BLaER1 treated with 17β-estradiol and CSF1 and Interleukin-3, amounts not matched to agents 10 nM and 100 nM (cell line): ENCODE results near the gene KDELR3.

Experiments used
- H3K27ac ChIP-seq, 11 experiments: shearing (Covaris generic); formaldehyde crosslinking; 2 replicates each; pipeline ENCODE4 v1.8.1; 2022
- H3K27me3 ChIP-seq, 11 experiments: shearing (Covaris generic); formaldehyde crosslinking; 2 replicates each; pipeline ENCODE4 v1.8.1; 2022
- H3K36me3 ChIP-seq, 11 experiments: shearing (Covaris generic); formaldehyde crosslinking; 2 replicates each; pipeline ENCODE4 v1.8.1; 2022
- H3K4me1 ChIP-seq, 10 experiments: shearing (Covaris generic); formaldehyde crosslinking; 2 replicates each; pipeline ENCODE4 v1.8.1; 2022
- H3K4me2 ChIP-seq, 11 experiments: shearing (Covaris generic); formaldehyde crosslinking; 2 replicates each; pipeline ENCODE4 v1.8.1; 2022
- H3K4me3 ChIP-seq, 10 experiments: shearing (Covaris generic); formaldehyde crosslinking; 2 replicates each; pipeline ENCODE4 v1.8.1; 2022
- H3K9ac ChIP-seq, 11 experiments: shearing (Covaris generic); formaldehyde crosslinking; 2 replicates each; pipeline ENCODE4 v1.8.1; 2022
- H3K9me3 ChIP-seq, 11 experiments: shearing (Covaris generic); formaldehyde crosslinking; replicated peaks in 1 of 11; 2 replicates each; pipeline ENCODE4 v1.8.1; 2022
- H4K20me1 ChIP-seq, 11 experiments: shearing (Covaris generic); formaldehyde crosslinking; 2 replicates each; pipeline ENCODE4 v1.8.1; 2022
- Cebpa-rat ChIP-seq, 11 experiments: shearing (Covaris generic); IDR thresholded peaks; 2 replicates each; pipeline ENCODE4 v1.8.1; 2022

Gene KDELR3

DNA sequence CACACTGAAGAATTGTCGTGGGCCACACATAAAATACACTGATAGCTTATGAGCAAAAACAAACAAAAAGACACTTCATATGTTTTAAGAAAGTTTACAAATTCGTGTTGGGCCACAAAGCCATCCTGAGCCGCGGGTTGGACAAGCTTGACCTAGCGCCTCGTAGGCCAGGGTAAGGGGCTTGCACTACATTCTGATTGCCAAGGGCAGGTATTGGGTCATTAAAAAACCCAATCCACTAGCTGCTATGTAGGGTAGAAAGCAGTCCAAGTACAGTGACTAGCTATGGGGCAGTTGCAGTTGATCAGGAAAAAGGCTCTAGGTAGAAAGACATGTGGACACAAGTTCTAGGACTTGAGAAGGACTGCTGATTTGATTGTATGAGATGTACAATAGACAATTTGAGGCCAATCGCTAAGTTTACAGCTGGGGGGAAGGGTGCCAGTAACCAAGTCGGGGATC lies 14.0 kb downstream of the KDELR3 start:
- no peak for TF ChIP-seq Cebpa-rat (IDR thresholded peaks at IDR 0.05)
- H3K9me3 ChIP-seq = no peaks in the 10 kb centered on the region
- H3K4me3 ChIP-seq = no peak overlapping the region
- no peak overlapping the region for H3K4me2 ChIP-seq
- no peak overlapping the region for H3K9ac ChIP-seq
- no peak overlapping the region for H3K27ac ChIP-seq
- peaks cover 58 to 81% (median 75%) of the 10 kb centered on the region in 11 experiments for H3K36me3 ChIP-seq
- peaks cover 0 to 15% (median 13%) of the 10 kb centered on the region in 10 experiments; a peak in 12 of 20 replicates for H3K4me1 ChIP-seq
- H3K27me3 ChIP-seq = no peaks in the 10 kb centered on the region
- peaks cover 38 to 89% (median 70%) of the 10 kb centered on the region in 11 experiments for H4K20me1 ChIP-seq

DNA sequence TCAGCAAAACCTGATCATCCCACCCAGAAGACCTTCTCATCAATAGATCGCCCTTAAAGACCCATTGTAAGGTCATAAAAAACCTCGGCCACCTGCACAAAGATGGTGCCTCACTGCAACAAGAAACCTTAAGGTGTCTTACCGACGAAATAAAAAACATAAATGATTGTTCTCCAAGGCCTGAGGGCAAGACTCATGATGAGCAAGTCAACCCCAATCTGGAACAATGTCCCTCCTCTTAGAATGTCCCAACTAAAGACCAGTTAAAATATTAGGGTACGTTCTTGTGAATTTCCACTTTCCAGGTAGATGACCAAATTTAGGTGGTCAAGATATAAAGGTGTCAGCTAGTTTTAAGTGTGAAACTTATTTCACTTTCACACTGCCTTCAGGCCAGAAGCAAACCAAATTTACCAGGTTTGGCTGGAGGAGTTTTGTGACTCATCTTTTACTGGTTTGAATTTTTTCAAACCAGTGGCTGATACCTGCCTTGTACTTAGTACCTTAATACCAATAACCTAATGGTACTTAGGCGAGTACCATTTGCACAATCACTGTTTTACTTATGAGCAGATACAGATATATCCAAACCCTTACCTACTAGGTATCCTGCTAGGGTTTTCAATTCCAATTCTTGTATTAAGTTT lies 14.9 kb downstream of the KDELR3 start:
- H3K4me1 ChIP-seq = peaks cover 0 to 15% (median 13%) of the 10 kb centered on the region in 10 experiments; a peak in 12 of 20 replicates
- no peak overlapping the region for H3K9ac ChIP-seq
- no peak overlapping the region for H3K4me3 ChIP-seq
- H3K27ac ChIP-seq = no peak overlapping the region
- TF ChIP-seq Cebpa-rat (IDR thresholded peaks at IDR 0.05) = no peak
- peaks cover 67 to 90% (median 84%) of the 10 kb centered on the region in 11 experiments for H3K36me3 ChIP-seq
- H3K27me3 ChIP-seq = no peaks in the 10 kb centered on the region
- peaks cover 47 to 94% (median 79%) of the 10 kb centered on the region in 11 experiments for H4K20me1 ChIP-seq
- no peak overlapping the region for H3K4me2 ChIP-seq
- H3K9me3 ChIP-seq = no peaks in the 10 kb centered on the region

DNA sequence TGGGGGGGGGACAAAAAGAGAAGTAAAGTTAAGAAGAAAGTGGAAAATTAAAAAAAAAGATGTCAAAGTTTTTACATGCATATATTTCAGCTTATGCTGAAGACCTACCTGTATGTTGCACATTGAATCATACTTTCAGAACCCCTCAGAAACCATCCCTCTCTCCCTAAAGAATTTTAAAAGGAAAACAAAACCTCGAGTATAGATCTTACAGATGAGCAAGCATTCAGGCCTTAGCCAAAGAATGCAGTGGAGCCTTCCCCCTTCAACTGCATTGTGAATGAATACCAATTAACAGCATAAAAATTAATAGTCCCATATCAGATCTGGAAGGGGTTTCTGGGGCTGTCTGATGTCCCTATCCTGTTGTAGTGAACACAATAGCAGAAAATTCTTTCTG lies 16.3 kb downstream of the KDELR3 start:
- no peak overlapping the region for H3K4me3 ChIP-seq
- H4K20me1 ChIP-seq = peaks cover 54 to 98% (median 93%) of the 10 kb centered on the region in 11 experiments
- TF ChIP-seq Cebpa-rat (IDR thresholded peaks at IDR 0.05) = no peak
- peaks cover 81 to 100% (median 96%) of the 10 kb centered on the region in 11 experiments for H3K36me3 ChIP-seq
- H3K27ac ChIP-seq = no peak overlapping the region
- no peak overlapping the region for H3K9ac ChIP-seq
- H3K4me1 ChIP-seq = peaks cover 0 to 9% (median 7%) of the 10 kb centered on the region in 10 experiments; a peak in 11 of 20 replicates
- H3K4me2 ChIP-seq = no peak overlapping the region
- no peaks in the 10 kb centered on the region for H3K27me3 ChIP-seq
- no peaks in the 10 kb centered on the region for H3K9me3 ChIP-seq

DNA sequence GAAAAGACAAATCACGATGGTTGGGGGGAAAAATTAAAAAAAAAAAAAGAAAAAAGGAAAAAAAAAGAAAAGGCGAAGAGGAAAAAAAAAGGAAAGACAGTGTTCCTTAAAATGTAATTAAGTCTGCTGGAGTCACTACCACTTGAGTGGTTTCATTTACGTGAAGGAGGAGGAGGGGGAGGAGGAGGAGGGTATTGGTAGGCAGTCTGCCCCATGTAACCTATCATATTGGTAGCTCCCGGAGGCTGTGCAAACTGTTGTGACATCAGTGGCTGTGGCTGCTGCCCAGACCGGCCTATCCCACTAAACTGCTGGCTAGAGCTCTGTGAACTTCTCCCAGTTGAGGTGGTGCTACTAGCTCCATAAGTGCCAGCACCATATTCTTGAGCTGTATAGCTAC lies 17.9 kb downstream of the KDELR3 start:
- Histone ChIP-seq H3K27me3 (no peaks in the 10 kb centered on the region), H3K4me1 (no peaks in the 10 kb centered on the region), H3K27ac (no peak overlapping the region), H3K36me3 (peaks cover 97 to 100% (median 99%) of the 10 kb centered on the region in 11 experiments), H3K4me2 (no peak overlapping the region), H3K9me3 (no peaks in the 10 kb centered on the region), H3K9ac (no peak overlapping the region), H3K4me3 (no peak overlapping the region), H4K20me1 (peaks cover 69 to 99% (median 96%) of the 10 kb centered on the region in 11 experiments)
- TF ChIP-seq Cebpa-rat (IDR thresholded peaks at IDR 0.05) = no peak

DNA sequence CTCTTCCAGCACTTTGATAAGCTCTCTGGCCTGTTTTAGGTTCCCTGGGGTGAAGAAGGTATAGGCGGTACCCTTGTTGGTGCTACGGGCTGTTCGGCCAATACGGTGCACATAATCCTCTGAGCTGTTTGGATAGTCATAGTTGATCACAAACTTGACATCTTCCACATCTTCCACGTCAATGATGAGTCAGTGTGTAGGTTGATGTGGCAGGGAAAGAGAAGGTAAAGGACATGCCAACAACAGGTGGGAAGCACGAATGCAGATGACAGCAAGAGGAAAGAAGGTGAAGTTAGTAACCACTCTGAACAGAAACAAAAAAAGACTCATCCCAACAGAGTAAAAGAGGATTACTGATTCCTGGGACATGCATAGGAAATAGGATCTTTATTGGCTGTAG lies 20.1 kb downstream of the KDELR3 start:
- H3K4me1 ChIP-seq = no peaks in the 10 kb centered on the region
- H3K9ac ChIP-seq = no peak overlapping the region
- no peak for TF ChIP-seq Cebpa-rat (IDR thresholded peaks at IDR 0.05)
- peaks cover 75 to 99% (median 96%) of the 10 kb centered on the region in 11 experiments for H4K20me1 ChIP-seq
- H3K27ac ChIP-seq = no peak overlapping the region
- H3K4me3 ChIP-seq = no peak overlapping the region
- no peak overlapping the region for H3K4me2 ChIP-seq
- no peaks in the 10 kb centered on the region for H3K27me3 ChIP-seq
- H3K36me3 ChIP-seq = peaks cover 98 to 100% (median 99%) of the 10 kb centered on the region in 11 experiments
- no peaks in the 10 kb centered on the region for H3K9me3 ChIP-seq

DNA sequence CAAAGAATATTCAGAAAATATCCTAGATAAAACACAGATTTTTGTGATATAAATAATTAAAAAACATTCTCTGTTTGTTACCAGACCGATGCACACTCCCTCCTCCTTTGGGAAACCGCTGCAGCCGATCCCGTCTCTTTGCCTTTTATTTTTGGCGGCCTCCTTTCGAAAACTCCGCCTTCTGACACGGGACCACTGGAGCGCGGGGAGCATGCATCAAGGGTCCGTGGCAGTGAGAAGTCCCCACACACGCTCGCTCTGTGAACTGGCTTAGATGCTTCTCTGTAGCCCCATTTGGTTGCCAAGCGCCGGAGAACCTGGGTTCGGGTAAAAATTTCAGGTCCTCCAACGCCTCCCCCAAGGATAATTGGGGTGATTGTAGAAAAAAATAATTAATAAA lies 21.2 kb downstream of the KDELR3 start:
- peaks cover 98 to 100% (median 99%) of the 10 kb centered on the region in 11 experiments for H3K36me3 ChIP-seq
- no peak overlapping the region for H3K4me2 ChIP-seq
- peaks cover 78 to 99% (median 96%) of the 10 kb centered on the region in 11 experiments for H4K20me1 ChIP-seq
- no peak for TF ChIP-seq Cebpa-rat (IDR thresholded peaks at IDR 0.05)
- no peaks in the 10 kb centered on the region for H3K9me3 ChIP-seq
- H3K4me1 ChIP-seq = no peaks in the 10 kb centered on the region
- no peak overlapping the region for H3K9ac ChIP-seq
- no peaks in the 10 kb centered on the region for H3K27me3 ChIP-seq
- no peak overlapping the region for H3K4me3 ChIP-seq
- H3K27ac ChIP-seq = no peak overlapping the region

DNA sequence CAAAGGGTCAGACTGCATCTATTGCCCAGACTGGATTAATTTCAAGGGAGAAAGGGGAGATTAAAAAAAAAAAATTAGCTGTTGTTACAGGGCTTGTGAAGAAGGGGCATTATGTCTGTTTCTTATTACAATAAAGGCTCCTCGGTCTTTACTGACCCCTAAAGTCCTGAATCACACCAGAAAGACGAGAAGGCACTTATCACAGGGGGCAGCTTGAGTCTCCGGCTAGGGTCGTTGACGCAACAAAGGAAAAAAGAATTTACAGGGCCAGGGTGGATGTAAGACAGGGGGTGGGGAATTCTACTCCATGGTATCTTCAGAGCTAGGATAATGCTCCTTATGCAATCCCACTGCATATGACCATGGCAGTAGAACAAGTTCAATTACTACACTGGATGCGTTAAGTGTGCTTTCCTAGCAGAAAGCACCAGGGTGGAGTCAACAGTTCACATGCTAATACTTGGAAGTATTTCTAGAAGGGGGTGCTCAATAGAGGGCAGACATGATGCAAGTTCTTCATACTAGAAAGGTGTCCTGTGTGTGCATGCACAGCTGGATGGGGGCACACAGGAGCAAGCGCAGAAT lies 21.8 kb downstream of the KDELR3 start:
- H3K4me2 ChIP-seq = no peak overlapping the region
- no peak overlapping the region for H3K4me3 ChIP-seq
- H3K9me3 ChIP-seq = no peaks in the 10 kb centered on the region
- H3K4me1 ChIP-seq = no peaks in the 10 kb centered on the region
- no peak overlapping the region for H3K9ac ChIP-seq
- no peak for TF ChIP-seq Cebpa-rat (IDR thresholded peaks at IDR 0.05)
- peaks cover 78 to 99% (median 96%) of the 10 kb centered on the region in 11 experiments for H4K20me1 ChIP-seq
- H3K27me3 ChIP-seq = no peaks in the 10 kb centered on the region
- peaks cover 98 to 100% (median 99%) of the 10 kb centered on the region in 11 experiments for H3K36me3 ChIP-seq
- H3K27ac ChIP-seq = peak overlapping the region in 1 of 11 experiments; percentile 60; a peak in 2 of 22 replicates

DNA sequence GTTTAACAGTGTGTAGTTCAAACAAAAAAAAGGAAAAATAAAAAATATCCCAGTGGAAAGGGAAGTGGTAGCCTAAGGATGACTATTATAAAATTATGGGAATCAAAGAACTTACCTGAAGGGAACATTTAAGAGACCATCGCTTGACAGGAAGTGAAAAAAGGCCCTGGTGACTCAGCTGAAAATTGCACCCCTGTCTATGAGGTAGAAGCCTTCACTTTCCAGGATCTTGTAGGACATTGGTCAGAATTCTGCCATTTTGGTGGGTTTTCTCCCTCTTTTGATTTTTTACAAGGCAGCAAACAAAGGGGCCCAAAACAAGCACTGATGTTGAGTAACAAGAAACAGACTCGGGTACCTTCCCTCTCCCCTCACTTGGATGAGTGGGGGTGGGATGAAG lies 22.6 kb downstream of the KDELR3 start:
- Histone ChIP-seq H3K4me3 (no peak overlapping the region), H4K20me1 (peaks cover 80 to 100% (median 99%) of the 10 kb centered on the region in 11 experiments), H3K9me3 (no peaks in the 10 kb centered on the region), H3K27ac (peak overlapping the region in 3 of 11 experiments; percentile 25 to 60 (median 52); a peak in 6 of 22 replicates), H3K27me3 (no peaks in the 10 kb centered on the region), H3K4me1 (no peaks in the 10 kb centered on the region), H3K36me3 (peaks cover 100% of the 10 kb centered on the region in 11 experiments), H3K9ac (no peak overlapping the region), H3K4me2 (no peak overlapping the region)
- no peak for TF ChIP-seq Cebpa-rat (IDR thresholded peaks at IDR 0.05)

DNA sequence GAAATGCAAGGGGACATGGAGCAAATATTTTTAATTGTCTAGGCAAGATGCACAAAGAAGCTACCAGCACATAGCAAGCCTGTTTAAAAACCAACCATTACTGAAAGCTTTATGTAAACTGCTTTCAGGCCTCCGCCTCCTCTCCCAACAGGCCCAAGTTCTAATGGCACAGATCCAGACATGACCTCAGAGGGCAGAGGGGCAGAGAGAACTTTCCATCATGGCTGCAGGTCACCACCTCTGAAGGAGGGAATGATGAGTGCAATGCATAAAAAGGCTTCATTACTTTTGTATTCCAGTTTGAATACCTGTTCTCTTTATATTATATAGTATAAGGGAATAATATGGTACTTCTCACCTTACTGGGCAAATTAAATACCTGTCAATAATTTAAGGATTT lies 23.0 kb downstream of the KDELR3 start:
- H3K4me2 ChIP-seq = no peak overlapping the region
- peak overlapping the region in 3 of 11 experiments; percentile 25 to 60 (median 52); a peak in 3 of 22 replicates for H3K27ac ChIP-seq

More for the DNA sequence above, 23.0 kb downstream of the KDELR3 start:
- no peaks in the 10 kb centered on the region for H3K27me3 ChIP-seq
- H3K9me3 ChIP-seq = no peaks in the 10 kb centered on the region
- H3K9ac ChIP-seq = no peak overlapping the region
- peaks cover 81 to 100% (median 100%) of the 10 kb centered on the region in 11 experiments for H4K20me1 ChIP-seq
- no peaks in the 10 kb centered on the region for H3K4me1 ChIP-seq
- no peak for TF ChIP-seq Cebpa-rat (IDR thresholded peaks at IDR 0.05)
- H3K36me3 ChIP-seq = peaks cover 100% of the 10 kb centered on the region in 11 experiments
- H3K4me3 ChIP-seq = no peak overlapping the region
